ENCODE results near the gene ETV6.

ETV6 gene

GRCh38 chr12:11753826-11754225 is 104.4 kb downstream of the ETV6 start:
- Histone ChIP-seq H3K4me3 (IDR thresholded peaks at IDR 0.05; ENCODE audit: insufficient read depth, low read depth, low read length) (no peak overlapping the region), H3K79me2 (ENCODE audit: insufficient read depth, low read depth) (0 out of 2 replicates have a peak, but pooled peaks cover 10% of the 10 kb centered on the region), H3K9ac (no peak overlapping the region), H3K4me2 (peak overlapping the region; percentile 47; the same call in 1 of the 2 replicates), H3K4me1 (ENCODE audit: low read depth, poor library complexity, severe bottlenecking) (peaks cover 85% of the 10 kb centered on the region), H3K27me3 (ENCODE audit: insufficient read depth, low read depth) (no peaks in the 10 kb centered on the region), H3K36me3 (ENCODE audit: insufficient read depth) (no peaks in the 10 kb centered on the region), H2AFZ (ENCODE audit: low read depth) (no peak overlapping the region), H4K20me1 (ENCODE audit: insufficient read depth) (no peaks in the 10 kb centered on the region), H3K27ac (peak overlapping the region; percentile 43; the same call in 1 of the 2 replicates)
- TF ChIP-seq CTCF (conservative IDR thresholded peaks at IDR 0.05; ENCODE audit: low read depth, low read length): no peak

GRCh38 chr12:11754256-11754655 is 104.8 kb downstream of the ETV6 start:
- H3K36me3 ChIP-seq (ENCODE audit: insufficient read depth): no peaks in the 10 kb centered on the region
- H3K27me3 ChIP-seq (ENCODE audit: insufficient read depth, low read depth): no peaks in the 10 kb centered on the region
- H3K4me3 ChIP-seq (IDR thresholded peaks at IDR 0.05; ENCODE audit: insufficient read depth, low read depth, low read length): no peak overlapping the region
- peaks cover 89% of the 10 kb centered on the region for H3K4me1 ChIP-seq (ENCODE audit: low read depth, poor library complexity, severe bottlenecking)
- H3K79me2 ChIP-seq (ENCODE audit: insufficient read depth, low read depth): 0 out of 2 replicates have a peak, but pooled peaks cover 10% of the 10 kb centered on the region
- no peaks in the 10 kb centered on the region for H4K20me1 ChIP-seq (ENCODE audit: insufficient read depth)
- H3K27ac ChIP-seq: no peak overlapping the region
- no peak overlapping the region for H3K9ac ChIP-seq
- H2AFZ ChIP-seq (ENCODE audit: low read depth): no peak overlapping the region
- no peak for TF ChIP-seq CTCF (conservative IDR thresholded peaks at IDR 0.05; ENCODE audit: low read depth, low read length)
- H3K4me2 ChIP-seq: no peak overlapping the region

- peak overlapping the region; percentile 66; the same call in 1 of the 2 replicates for H3K4me2 ChIP-seq
- no peak overlapping the region for H3K4me3 ChIP-seq (IDR thresholded peaks at IDR 0.05; ENCODE audit: insufficient read depth, low read depth, low read length)
- H3K27me3 ChIP-seq (ENCODE audit: insufficient read depth, low read depth): no peaks in the 10 kb centered on the region
- H3K36me3 ChIP-seq (ENCODE audit: insufficient read depth): no peaks in the 10 kb centered on the region
- H3K79me2 ChIP-seq (ENCODE audit: insufficient read depth, low read depth): 0 out of 2 replicates have a peak, but pooled peaks cover 4% of the 10 kb centered on the region
- no peak overlapping the region for H3K27ac ChIP-seq
- no peak overlapping the region for H2AFZ ChIP-seq (ENCODE audit: low read depth)
- H3K9ac ChIP-seq: no peak overlapping the region
- no peaks in the 10 kb centered on the region for H4K20me1 ChIP-seq (ENCODE audit: insufficient read depth)
- no peak for TF ChIP-seq CTCF (conservative IDR thresholded peaks at IDR 0.05; ENCODE audit: low read depth, low read length)
- H3K4me1 ChIP-seq (ENCODE audit: low read depth, poor library complexity, severe bottlenecking): peaks cover 92% of the 10 kb centered on the region
Measured at GRCh38 chr12:11755302-11755930, 105.9 kb downstream of the ETV6 start.

GRCh38 chr12:11756022-11756421 is 106.5 kb downstream of the ETV6 start:
- Histone ChIP-seq H3K4me1 (ENCODE audit: low read depth, poor library complexity, severe bottlenecking) (peaks cover 94% of the 10 kb centered on the region), H3K27me3 (ENCODE audit: insufficient read depth, low read depth) (no peaks in the 10 kb centered on the region), H3K4me2 (peak overlapping the region; percentile 66; the same call in 1 of the 2 replicates), H3K27ac (no peak overlapping the region), H4K20me1 (ENCODE audit: insufficient read depth) (no peaks in the 10 kb centered on the region), H3K36me3 (ENCODE audit: insufficient read depth) (no peaks in the 10 kb centered on the region), H2AFZ (ENCODE audit: low read depth) (no peak overlapping the region), H3K79me2 (ENCODE audit: insufficient read depth, low read depth) (0 out of 2 replicates have a peak, but pooled peaks cover 3% of the 10 kb centered on the region), H3K9ac (no peak overlapping the region), H3K4me3 (IDR thresholded peaks at IDR 0.05; ENCODE audit: insufficient read depth, low read depth, low read length) (no peak overlapping the region)
- TF ChIP-seq CTCF (conservative IDR thresholded peaks at IDR 0.05; ENCODE audit: low read depth, low read length): no peak

Measured in KMS-11 (cell line).